SK-N-SH (cell line): ENCODE data around the gene RASA3. TPM values are rescaled to one million over a fixed set of nuclear protein-coding genes. Genes with fewer than 3 reads are reported as not detected.

Source experiments
- CTCF ChIA-PET: fragments of 300-600, 350-600 bp; formaldehyde crosslinking; extraction: SDS; loops from one replicate; lab custom pipeline; 2021; lab: Yijun Ruan, JAX
- POLR2A ChIA-PET: fragments of 350-600 bp; sonication (Branson Sonifier 250); formaldehyde crosslinking; extraction: SDS; loops from one replicate; lab custom pipeline; 2020; ENCODE audit warnings: antibody characterized with exemption, inconsistent platforms; lab: Yijun Ruan, JAX
- DNase-seq: peaks from one replicate; pipeline ENCODE4 v3.0.0; 2012
- H2AFZ ChIP-seq: fragments of 200-600 bp; sonication (generic); 2 replicates; pipeline ENCODE4 v1.8.1; 2016; ENCODE audit warnings: antibody characterized with exemption, mild to moderate bottlenecking, low read depth
- H3F3A ChIP-seq: fragments of 200-600 bp; sonication (generic); replicated peaks from 2 replicates; pipeline ENCODE3; 2016; ENCODE audit warnings: antibody characterized with exemption, mild to moderate bottlenecking; ENCODE audit not compliant: insufficient read depth
- H3K27ac ChIP-seq, 2 experiments: fragments of 200-500 bp in 1 of 2; fragments of 200-600 bp in 1 of 2; sonication (Bioruptor generic) in 1 of 2; sonication (generic), shearing (Covaris generic) in 1 of 2; 2 replicates each; pipeline versions ENCODE4 v1.5.1 to v1.6.1; 2014 to 2016; ENCODE audit warnings: low read depth in 2 of 2, inconsistent platforms in 1 of 2, low read length in 1 of 2, mild to moderate bottlenecking in 1 of 2, mixed read lengths in 1 of 2
- H3K27me3 ChIP-seq: fragments of 200-600 bp; sonication (generic), shearing (Covaris generic); 2 replicates; pipeline ENCODE4 v1.6.1; 2016; ENCODE audit warnings: mixed run types; ENCODE audit not compliant: insufficient read depth
- H3K36me3 ChIP-seq, 2 experiments: fragments of 200-500 bp in 1 of 2; fragments of 200-600 bp in 1 of 2; sonication (Bioruptor generic) in 1 of 2; sonication (generic) in 1 of 2; replicated peaks in 1 of 2; 2 replicates each; pipeline versions ENCODE3 to v1.5.1; 2014 to 2016; ENCODE audit warnings: low read length in 1 of 2, mild to moderate bottlenecking in 1 of 2; ENCODE audit not compliant: insufficient read depth in 2 of 2, control insufficient read depth in 1 of 2
- H3K4me1 ChIP-seq, 2 experiments: fragments of 200-500 bp in 1 of 2; fragments of 200-600 bp in 1 of 2; sonication (Bioruptor generic) in 1 of 2; sonication (generic), shearing (Covaris generic) in 1 of 2; 2 replicates each; pipeline versions ENCODE4 v1.5.1 to v1.6.1; 2014 to 2016; ENCODE audit warnings: low read depth in 1 of 2, low read length in 1 of 2, mixed run types in 1 of 2; ENCODE audit not compliant: insufficient read depth in 2 of 2, control insufficient read depth in 1 of 2
- H3K4me2 ChIP-seq: fragments of 200-600 bp; sonication (generic), shearing (Covaris generic); 2 replicates; pipeline ENCODE4 v1.6.1; 2017; ENCODE audit warnings: mixed run types
- H3K4me3 ChIP-seq, 2 experiments: fragments of 200-500 bp in 1 of 2; fragments of 200-600 bp in 1 of 2; sonication (Bioruptor generic) in 1 of 2; sonication (generic), shearing (Covaris generic) in 1 of 2; 2 replicates each; pipeline versions ENCODE4 v1.5.1 to v1.8.1; 2014 to 2016; ENCODE audit warnings: low read depth in 2 of 2, inconsistent platforms in 1 of 2, low read length in 1 of 2, mild to moderate bottlenecking in 1 of 2, mixed read lengths in 1 of 2, moderate library complexity in 1 of 2
- H3K79me2 ChIP-seq: fragments of 200-600 bp; sonication (generic); 2 replicates; pipeline ENCODE4 v1.8.1; 2017; ENCODE audit warnings: mild to moderate bottlenecking; ENCODE audit not compliant: insufficient read depth
- H3K9ac ChIP-seq: fragments of 200-600 bp; sonication (generic); 2 replicates; pipeline ENCODE4 v1.6.1; 2017; ENCODE audit warnings: mixed run types
- H3K9me2 ChIP-seq: fragments of 200-600 bp; sonication (generic); 2 replicates; pipeline ENCODE4 v1.6.1; 2017; ENCODE audit warnings: mixed run types
- H3K9me3 ChIP-seq: fragments of 200-600 bp; sonication (generic); 2 replicates; pipeline ENCODE4 v1.6.1; 2017; ENCODE audit warnings: mixed run types, mild to moderate bottlenecking, moderate library complexity
- H4K20me1 ChIP-seq: fragments of 200-600 bp; sonication (generic); 2 replicates; pipeline ENCODE4 v1.6.1; 2017; ENCODE audit warnings: mild to moderate bottlenecking, mixed run types; ENCODE audit not compliant: insufficient read depth
- CHD2 ChIP-seq: fragments of 150-350 bp; IDR thresholded peaks from 2 replicates; pipeline ENCODE4 v1.6.1; 2018; ENCODE audit warnings: low read length; ENCODE audit not compliant: partially characterized antibody
- ELF1 ChIP-seq: IDR thresholded peaks from 2 replicates; pipeline ENCODE4 v1.4.0; 2012
- EZH2phosphoT487 ChIP-seq: fragments of 200-600 bp; sonication (generic); IDR thresholded peaks from 2 replicates; pipeline ENCODE4 v1.6.1; 2017; ENCODE audit warnings: low read depth, mixed run types, mild to moderate bottlenecking, antibody characterized with exemption, moderate library complexity, borderline replicate concordance
- FOXJ3 ChIP-seq: sonication (generic); formaldehyde crosslinking; IDR thresholded peaks from 2 replicates; pipeline ENCODE4 v1.5.1; 2020; ENCODE audit warnings: mild to moderate bottlenecking, missing genetic modification reagents
- FOXM1 ChIP-seq: IDR thresholded peaks from 2 replicates; pipeline ENCODE4 v1.4.0; 2012; ENCODE audit warnings: low read depth, mild to moderate bottlenecking
- GATA2 ChIP-seq: sonication (generic); formaldehyde crosslinking; IDR thresholded peaks from 2 replicates; pipeline ENCODE4 v1.5.0; 2020; ENCODE audit warnings: mild to moderate bottlenecking, missing genetic modification reagents
- MEF2A ChIP-seq: IDR thresholded peaks from 2 replicates; pipeline ENCODE4 v1.4.0; 2012; ENCODE audit warnings: low read depth, borderline replicate concordance
- NFIC ChIP-seq: IDR thresholded peaks from 2 replicates; pipeline ENCODE4 v1.4.0; 2012; ENCODE audit warnings: borderline replicate concordance
- RFX5 ChIP-seq: IDR thresholded peaks from 2 replicates; pipeline ENCODE4 v1.6.1; 2012; ENCODE audit warnings: mild to moderate bottlenecking, improper control_type of control experiment, low read length
- RXRA ChIP-seq: IDR thresholded peaks from 2 replicates; pipeline ENCODE4 v1.4.0; 2012; ENCODE audit warnings: low read depth, mild to moderate bottlenecking, borderline replicate concordance
- SIN3A ChIP-seq: IDR thresholded peaks from 2 replicates; pipeline ENCODE4 v1.6.1; 2012; ENCODE audit warnings: low read depth, mild to moderate bottlenecking, low read length, moderate library complexity, borderline replicate concordance
- SMC3 ChIP-seq: IDR thresholded peaks from 2 replicates; pipeline ENCODE4 v1.6.1; 2012; ENCODE audit warnings: low read depth, low read length, improper control_type of control experiment
- TAF1 ChIP-seq: IDR thresholded peaks from 2 replicates; pipeline ENCODE4 v1.6.1; 2012; ENCODE audit warnings: low read depth, mild to moderate bottlenecking, low read length, moderate library complexity, borderline replicate concordance
- TEAD4 ChIP-seq: IDR thresholded peaks from 2 replicates; pipeline ENCODE4 v1.4.0; 2012; ENCODE audit warnings: mild to moderate bottlenecking, borderline replicate concordance; ENCODE audit not compliant: insufficient read depth
- WGBS: methylation state at CpG from one replicate; pipeline ENCODE4 v1.1.6; 2017; ENCODE audit warnings: low lambda C conversion rate; 5-methylcytosine and 5-hydroxymethylcytosine counted together
- polyA plus RNA-seq, 3 experiments: library from polyadenylated mRNA; depleted of rRNA; stranded (reverse); fragments of >200 nt; gene quantifications; 2 replicates each; pipeline ENCODE4 v1.2.3, GENCODE V29; 2012
- TF ChIP-seq, protein P1 (sequence below): fragments of 150-350 bp; IDR thresholded peaks from 2 replicates; pipeline ENCODE4 v1.6.1; 2017; ENCODE audit warnings: antibody characterized with exemption, low read length, low read depth, borderline replicate concordance
- TF ChIP-seq, protein P2 (sequence below): fragments of 200-600 bp; sonication (generic); IDR thresholded peaks from 2 replicates; pipeline ENCODE4 v1.6.1; 2017; ENCODE audit warnings: antibody characterized with exemption, mild to moderate bottlenecking, moderate library complexity
- TF ChIP-seq, protein P3 (sequence below): IDR thresholded peaks from 2 replicates; pipeline ENCODE4; 2012
- TF ChIP-seq, protein P4 (sequence below): IDR thresholded peaks from 2 replicates; pipeline ENCODE4 v1.4.0; 2012; ENCODE audit warnings: low read depth, borderline replicate concordance
- TF ChIP-seq, protein P5 (sequence below): IDR thresholded peaks from 2 replicates; pipeline ENCODE4 v1.4.0; 2012; ENCODE audit warnings: low read depth, borderline replicate concordance
- TF ChIP-seq, protein P6 (sequence below): IDR thresholded peaks from 2 replicates; pipeline ENCODE4 v1.6.1; 2012; ENCODE audit warnings: mild to moderate bottlenecking, low read depth, low read length, moderate library complexity

RASA3 gene
- polyA plus RNA-seq, 1 of the 3 experiments (the other 2 are of a cell fraction), result 25.1 TPM

DNA sequence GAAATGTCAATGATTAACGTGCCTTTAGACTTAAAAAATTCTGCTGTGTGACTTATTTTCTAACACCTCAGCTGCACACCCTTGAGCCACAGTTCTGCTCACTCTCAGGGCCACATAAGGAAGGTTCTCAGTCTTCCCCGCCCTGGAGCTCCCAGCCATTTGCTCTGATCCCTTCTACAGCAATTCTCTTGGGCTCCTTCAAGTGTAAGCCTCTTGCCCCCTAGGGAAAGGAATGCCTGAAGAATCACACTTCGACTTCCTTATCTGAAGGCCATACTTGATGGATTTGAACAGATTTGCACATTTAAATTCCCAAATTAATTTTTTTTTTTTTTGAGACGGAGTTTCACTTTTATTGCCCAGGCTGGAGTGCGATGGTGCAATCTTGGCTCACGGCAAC is 44.2 kb downstream of the RASA3 start:
- H3K27me3 ChIP-seq, result no peaks in the 10 kb centered on the region
- H3K4me1 ChIP-seq, result no peaks in the 10 kb centered on the region
- peaks cover 0 to 4% of the 10 kb centered on the region in 2 experiments for H3K36me3 ChIP-seq
- H4K20me1 ChIP-seq, result 0 out of 2 replicates have a peak, but pooled peaks cover under 1% of the 10 kb centered on the region
- H3K27ac ChIP-seq, result no peak overlapping the region
- H2AFZ ChIP-seq, result no peak overlapping the region
- TF ChIP-seq TEAD4 (no peak), MEF2A (no peak), EZH2phosphoT487 (no peak), RXRA (no peak), FOXJ3 (no peak), TAF1 (no peak), FOXM1 (no peak), GATA2 (no peak), NFIC (no peak), RFX5 (no peak), SIN3A (no peak), SMC3 (no peak), ELF1 (no peak), CHD2 (no peak)
- TF ChIP-seq, protein P1, sequence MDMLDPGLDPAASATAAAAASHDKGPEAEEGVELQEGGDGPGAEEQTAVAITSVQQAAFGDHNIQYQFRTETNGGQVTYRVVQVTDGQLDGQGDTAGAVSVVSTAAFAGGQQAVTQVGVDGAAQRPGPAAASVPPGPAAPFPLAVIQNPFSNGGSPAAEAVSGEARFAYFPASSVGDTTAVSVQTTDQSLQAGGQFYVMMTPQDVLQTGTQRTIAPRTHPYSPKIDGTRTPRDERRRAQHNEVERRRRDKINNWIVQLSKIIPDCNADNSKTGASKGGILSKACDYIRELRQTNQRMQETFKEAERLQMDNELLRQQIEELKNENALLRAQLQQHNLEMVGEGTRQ, result no peak
- TF ChIP-seq, protein P2, sequence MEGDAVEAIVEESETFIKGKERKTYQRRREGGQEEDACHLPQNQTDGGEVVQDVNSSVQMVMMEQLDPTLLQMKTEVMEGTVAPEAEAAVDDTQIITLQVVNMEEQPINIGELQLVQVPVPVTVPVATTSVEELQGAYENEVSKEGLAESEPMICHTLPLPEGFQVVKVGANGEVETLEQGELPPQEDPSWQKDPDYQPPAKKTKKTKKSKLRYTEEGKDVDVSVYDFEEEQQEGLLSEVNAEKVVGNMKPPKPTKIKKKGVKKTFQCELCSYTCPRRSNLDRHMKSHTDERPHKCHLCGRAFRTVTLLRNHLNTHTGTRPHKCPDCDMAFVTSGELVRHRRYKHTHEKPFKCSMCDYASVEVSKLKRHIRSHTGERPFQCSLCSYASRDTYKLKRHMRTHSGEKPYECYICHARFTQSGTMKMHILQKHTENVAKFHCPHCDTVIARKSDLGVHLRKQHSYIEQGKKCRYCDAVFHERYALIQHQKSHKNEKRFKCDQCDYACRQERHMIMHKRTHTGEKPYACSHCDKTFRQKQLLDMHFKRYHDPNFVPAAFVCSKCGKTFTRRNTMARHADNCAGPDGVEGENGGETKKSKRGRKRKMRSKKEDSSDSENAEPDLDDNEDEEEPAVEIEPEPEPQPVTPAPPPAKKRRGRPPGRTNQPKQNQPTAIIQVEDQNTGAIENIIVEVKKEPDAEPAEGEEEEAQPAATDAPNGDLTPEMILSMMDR, result no peak
- TF ChIP-seq, protein P3, sequence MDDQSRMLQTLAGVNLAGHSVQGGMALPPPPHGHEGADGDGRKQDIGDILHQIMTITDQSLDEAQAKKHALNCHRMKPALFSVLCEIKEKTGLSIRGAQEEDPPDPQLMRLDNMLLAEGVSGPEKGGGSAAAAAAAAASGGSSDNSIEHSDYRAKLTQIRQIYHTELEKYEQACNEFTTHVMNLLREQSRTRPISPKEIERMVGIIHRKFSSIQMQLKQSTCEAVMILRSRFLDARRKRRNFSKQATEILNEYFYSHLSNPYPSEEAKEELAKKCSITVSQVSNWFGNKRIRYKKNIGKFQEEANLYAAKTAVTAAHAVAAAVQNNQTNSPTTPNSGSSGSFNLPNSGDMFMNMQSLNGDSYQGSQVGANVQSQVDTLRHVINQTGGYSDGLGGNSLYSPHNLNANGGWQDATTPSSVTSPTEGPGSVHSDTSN, result no peak
- TF ChIP-seq, protein P4, sequence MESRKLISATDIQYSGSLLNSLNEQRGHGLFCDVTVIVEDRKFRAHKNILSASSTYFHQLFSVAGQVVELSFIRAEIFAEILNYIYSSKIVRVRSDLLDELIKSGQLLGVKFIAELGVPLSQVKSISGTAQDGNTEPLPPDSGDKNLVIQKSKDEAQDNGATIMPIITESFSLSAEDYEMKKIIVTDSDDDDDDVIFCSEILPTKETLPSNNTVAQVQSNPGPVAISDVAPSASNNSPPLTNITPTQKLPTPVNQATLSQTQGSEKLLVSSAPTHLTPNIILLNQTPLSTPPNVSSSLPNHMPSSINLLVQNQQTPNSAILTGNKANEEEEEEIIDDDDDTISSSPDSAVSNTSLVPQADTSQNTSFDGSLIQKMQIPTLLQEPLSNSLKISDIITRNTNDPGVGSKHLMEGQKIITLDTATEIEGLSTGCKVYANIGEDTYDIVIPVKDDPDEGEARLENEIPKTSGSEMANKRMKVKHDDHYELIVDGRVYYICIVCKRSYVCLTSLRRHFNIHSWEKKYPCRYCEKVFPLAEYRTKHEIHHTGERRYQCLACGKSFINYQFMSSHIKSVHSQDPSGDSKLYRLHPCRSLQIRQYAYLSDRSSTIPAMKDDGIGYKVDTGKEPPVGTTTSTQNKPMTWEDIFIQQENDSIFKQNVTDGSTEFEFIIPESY, result no peak
- TF ChIP-seq, protein P5, sequence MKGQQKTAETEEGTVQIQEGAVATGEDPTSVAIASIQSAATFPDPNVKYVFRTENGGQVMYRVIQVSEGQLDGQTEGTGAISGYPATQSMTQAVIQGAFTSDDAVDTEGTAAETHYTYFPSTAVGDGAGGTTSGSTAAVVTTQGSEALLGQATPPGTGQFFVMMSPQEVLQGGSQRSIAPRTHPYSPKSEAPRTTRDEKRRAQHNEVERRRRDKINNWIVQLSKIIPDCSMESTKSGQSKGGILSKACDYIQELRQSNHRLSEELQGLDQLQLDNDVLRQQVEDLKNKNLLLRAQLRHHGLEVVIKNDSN, result no peak
- TF ChIP-seq, protein P6, sequence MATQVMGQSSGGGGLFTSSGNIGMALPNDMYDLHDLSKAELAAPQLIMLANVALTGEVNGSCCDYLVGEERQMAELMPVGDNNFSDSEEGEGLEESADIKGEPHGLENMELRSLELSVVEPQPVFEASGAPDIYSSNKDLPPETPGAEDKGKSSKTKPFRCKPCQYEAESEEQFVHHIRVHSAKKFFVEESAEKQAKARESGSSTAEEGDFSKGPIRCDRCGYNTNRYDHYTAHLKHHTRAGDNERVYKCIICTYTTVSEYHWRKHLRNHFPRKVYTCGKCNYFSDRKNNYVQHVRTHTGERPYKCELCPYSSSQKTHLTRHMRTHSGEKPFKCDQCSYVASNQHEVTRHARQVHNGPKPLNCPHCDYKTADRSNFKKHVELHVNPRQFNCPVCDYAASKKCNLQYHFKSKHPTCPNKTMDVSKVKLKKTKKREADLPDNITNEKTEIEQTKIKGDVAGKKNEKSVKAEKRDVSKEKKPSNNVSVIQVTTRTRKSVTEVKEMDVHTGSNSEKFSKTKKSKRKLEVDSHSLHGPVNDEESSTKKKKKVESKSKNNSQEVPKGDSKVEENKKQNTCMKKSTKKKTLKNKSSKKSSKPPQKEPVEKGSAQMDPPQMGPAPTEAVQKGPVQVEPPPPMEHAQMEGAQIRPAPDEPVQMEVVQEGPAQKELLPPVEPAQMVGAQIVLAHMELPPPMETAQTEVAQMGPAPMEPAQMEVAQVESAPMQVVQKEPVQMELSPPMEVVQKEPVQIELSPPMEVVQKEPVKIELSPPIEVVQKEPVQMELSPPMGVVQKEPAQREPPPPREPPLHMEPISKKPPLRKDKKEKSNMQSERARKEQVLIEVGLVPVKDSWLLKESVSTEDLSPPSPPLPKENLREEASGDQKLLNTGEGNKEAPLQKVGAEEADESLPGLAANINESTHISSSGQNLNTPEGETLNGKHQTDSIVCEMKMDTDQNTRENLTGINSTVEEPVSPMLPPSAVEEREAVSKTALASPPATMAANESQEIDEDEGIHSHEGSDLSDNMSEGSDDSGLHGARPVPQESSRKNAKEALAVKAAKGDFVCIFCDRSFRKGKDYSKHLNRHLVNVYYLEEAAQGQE, result no peak
- 98% methylated on average over 6 of the region's 6 CpGs for WGBS
- no peaks in the 10 kb centered on the region for H3K9me2 ChIP-seq
- H3K9me3 ChIP-seq, result no peaks in the 10 kb centered on the region; the same call in 1 of the 2 replicates
- H3K4me2 ChIP-seq, result no peak overlapping the region
- H3K9ac ChIP-seq, result no peak overlapping the region
- CTCF ChIA-PET, result no interaction called here
- no peaks in the 10 kb centered on the region for H3F3A ChIP-seq
- peaks cover 60% of the 10 kb centered on the region for H3K79me2 ChIP-seq
- POLR2A ChIA-PET, result no interaction called here
- DNase-seq, result no peak
- H3K4me3 ChIP-seq, result no peak overlapping the region
